Measurements from ENCODE around the gene ALDH18A1. TPM values are rescaled to one million over a fixed set of nuclear protein-coding genes. Genes with fewer than 3 reads are reported as not detected.

ALDH18A1 gene
- total and polyA plus RNA-seq, 2 of the 8 experiments (the other 6 are each of a cell fraction or from before 2014, with no cell fraction given), result 59.6 to 128 TPM

- TF ChIP-seq BACH1 (IDR thresholded peaks at IDR 0.05; ENCODE audit: low read length), result no peak
- no peak for TF ChIP-seq CTBP2 (IDR thresholded peaks at IDR 0.05; ENCODE audit: borderline replicate concordance, insufficient read depth, insufficient read length, low read length)
- no peak for TF ChIP-seq CBX5 (IDR thresholded peaks at IDR 0.05; ENCODE audit: low read depth, low read length)
- no peak for TF ChIP-seq ATF3 (IDR thresholded peaks at IDR 0.05; ENCODE audit: insufficient read depth, low read depth, low read length)
- TF ChIP-seq SIRT6 (IDR thresholded peaks at IDR 0.05; ENCODE audit: low read length), result no peak
These were observed 94.1 kb downstream of the ALDH18A1 start (continued) for GRCh38 chr10:95562341-95562965.

Measured in H1 (cell line).